ENCODE results near the gene PSENEN.

PSENEN gene

DNA sequence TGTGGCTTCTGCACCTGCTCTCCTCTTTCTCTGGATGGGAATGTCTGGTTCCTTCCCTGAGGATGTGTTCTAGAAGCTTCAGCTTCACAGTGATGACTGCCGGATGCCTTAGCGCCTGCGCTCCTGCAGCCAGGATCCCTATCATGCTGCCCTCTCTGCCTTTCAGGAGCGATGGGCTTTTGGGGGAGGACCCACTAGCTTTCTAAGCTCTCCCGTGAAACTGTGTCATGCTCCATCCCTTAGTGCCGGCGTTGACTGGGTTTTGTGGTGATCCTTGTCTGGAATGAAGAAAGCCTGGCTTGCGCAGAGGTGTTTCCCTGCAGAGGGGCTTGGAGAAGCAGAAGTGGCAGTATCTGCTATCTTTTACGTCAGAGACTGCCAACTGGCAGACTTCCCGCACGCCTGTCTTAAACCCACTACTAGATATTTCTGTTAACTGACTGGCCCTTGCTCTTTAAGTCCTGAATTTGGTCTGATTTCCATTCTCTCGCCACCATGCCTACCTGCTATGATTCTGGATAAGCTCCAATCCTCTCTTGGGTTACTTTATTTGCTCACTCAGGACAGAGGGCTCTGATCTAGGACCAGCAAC lies 31.5 kb upstream of the PSENEN start:
- TF ChIP-seq, protein P1, sequence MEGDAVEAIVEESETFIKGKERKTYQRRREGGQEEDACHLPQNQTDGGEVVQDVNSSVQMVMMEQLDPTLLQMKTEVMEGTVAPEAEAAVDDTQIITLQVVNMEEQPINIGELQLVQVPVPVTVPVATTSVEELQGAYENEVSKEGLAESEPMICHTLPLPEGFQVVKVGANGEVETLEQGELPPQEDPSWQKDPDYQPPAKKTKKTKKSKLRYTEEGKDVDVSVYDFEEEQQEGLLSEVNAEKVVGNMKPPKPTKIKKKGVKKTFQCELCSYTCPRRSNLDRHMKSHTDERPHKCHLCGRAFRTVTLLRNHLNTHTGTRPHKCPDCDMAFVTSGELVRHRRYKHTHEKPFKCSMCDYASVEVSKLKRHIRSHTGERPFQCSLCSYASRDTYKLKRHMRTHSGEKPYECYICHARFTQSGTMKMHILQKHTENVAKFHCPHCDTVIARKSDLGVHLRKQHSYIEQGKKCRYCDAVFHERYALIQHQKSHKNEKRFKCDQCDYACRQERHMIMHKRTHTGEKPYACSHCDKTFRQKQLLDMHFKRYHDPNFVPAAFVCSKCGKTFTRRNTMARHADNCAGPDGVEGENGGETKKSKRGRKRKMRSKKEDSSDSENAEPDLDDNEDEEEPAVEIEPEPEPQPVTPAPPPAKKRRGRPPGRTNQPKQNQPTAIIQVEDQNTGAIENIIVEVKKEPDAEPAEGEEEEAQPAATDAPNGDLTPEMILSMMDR (IDR thresholded peaks at IDR 0.05; ENCODE audit: control extremely low read depth, extremely low read depth, low read depth, missing control alignments), result no peak
- no peak for DNase-seq (ENCODE audit: extremely low spot score)
- ChIA-PET CTCF (interaction anchor here (0.7 to 6.0 kb wide), 6 partner anchors 14 to 217 kb away, joined by 3 to 184 read pairs (median 4); partner anchors contain the start of gene ZBTB32), POLR2A (interaction anchor here (1.1 to 5.0 kb wide), 2 partner anchors 12 to 19 kb away, joined by 3 to 42 read pairs; no protein-coding TSS in a partner anchor)

DNA sequence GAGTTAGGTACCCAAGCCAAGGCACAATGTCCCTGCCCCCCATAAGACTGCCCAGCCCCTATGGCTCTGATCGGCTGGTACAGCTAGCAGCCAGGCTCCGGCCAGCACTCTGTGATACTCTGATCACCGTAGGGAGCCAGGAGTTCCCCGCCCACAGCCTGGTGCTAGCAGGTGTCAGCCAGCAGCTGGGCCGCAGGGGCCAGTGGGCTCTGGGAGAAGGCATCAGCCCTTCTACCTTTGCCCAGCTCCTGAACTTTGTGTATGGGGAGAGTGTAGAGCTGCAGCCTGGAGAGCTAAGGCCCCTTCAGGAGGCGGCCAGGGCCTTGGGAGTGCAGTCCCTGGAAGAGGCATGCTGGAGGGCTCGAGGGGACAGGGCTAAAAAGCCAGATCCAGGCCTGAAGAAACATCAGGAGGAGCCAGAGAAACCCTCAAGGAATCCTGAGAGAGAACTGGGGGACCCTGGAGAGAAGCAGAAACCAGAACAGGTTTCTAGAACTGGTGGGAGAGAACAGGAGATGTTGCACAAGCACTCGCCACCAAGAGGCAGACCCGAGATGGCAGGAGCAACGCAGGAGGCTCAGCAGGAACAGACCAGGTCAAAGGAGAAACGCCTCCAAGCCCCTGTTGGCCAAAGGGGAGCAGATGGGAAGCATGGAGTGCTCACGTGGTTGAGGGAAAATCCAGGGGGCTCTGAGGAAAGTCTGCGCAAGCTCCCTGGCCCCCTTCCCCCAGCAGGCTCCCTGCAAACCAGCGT lies 30.7 kb upstream of the PSENEN start:
- CTCF ChIA-PET, result interaction anchor here (0.7 to 6.0 kb wide), 8 partner anchors 15 to 216 kb away, joined by 3 to 184 read pairs (median 4); partner anchors contain the start of genes PSENEN, U2AF1L4 and ZBTB32

DNA sequence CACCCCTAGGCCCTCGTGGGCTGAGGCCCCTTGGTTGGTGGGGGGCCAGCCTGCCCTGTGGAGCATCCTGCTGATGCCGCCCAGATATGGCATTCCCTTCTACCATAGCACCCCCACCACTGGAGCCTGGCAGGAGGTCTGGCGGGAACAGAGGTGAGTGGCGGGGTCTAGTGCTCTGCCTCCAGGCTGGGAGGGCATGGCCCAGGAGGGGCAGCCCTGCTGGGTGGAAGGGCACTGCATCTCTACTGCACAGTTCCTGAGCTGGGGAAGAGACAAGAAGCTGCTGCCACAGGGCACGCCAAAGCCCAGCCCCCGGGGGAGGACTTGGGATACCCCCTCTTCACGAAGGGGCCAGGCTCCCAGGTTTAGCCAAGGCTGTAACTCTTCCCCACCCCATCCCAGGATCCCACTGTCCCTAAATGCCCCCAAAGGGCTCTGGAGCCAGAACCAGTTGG lies 30.1 kb upstream of the PSENEN start:
- DNase-seq (ENCODE audit: extremely low spot score), result no peak
- TF ChIP-seq, protein P1 (IDR thresholded peaks at IDR 0.05; ENCODE audit: control extremely low read depth, extremely low read depth, low read depth, missing control alignments), result no peak
- ChIA-PET CTCF (interaction anchor here (1.0 to 6.0 kb wide), 7 partner anchors 16 to 167 kb away, joined by 3 to 184 read pairs (median 4); partner anchors contain the start of genes LIN37, PSENEN, U2AF1L4 and ZBTB32), POLR2A (interaction anchor here (0.7 kb wide), 1 partner anchor 19 kb away, joined by 4 read pairs; no protein-coding TSS in a partner anchor)

More for the DNA sequence above, 30.7 kb upstream of the PSENEN start:
- peak; percentile 57 for DNase-seq (ENCODE audit: extremely low spot score)
- TF ChIP-seq, protein P1 (IDR thresholded peaks at IDR 0.05; ENCODE audit: control extremely low read depth, extremely low read depth, low read depth, missing control alignments), result peak; percentile 45
- POLR2A ChIA-PET, result interaction anchor here (5.0 kb wide), 1 partner anchor 12 kb away, joined by 42 read pairs; no protein-coding TSS in a partner anchor

DNA sequence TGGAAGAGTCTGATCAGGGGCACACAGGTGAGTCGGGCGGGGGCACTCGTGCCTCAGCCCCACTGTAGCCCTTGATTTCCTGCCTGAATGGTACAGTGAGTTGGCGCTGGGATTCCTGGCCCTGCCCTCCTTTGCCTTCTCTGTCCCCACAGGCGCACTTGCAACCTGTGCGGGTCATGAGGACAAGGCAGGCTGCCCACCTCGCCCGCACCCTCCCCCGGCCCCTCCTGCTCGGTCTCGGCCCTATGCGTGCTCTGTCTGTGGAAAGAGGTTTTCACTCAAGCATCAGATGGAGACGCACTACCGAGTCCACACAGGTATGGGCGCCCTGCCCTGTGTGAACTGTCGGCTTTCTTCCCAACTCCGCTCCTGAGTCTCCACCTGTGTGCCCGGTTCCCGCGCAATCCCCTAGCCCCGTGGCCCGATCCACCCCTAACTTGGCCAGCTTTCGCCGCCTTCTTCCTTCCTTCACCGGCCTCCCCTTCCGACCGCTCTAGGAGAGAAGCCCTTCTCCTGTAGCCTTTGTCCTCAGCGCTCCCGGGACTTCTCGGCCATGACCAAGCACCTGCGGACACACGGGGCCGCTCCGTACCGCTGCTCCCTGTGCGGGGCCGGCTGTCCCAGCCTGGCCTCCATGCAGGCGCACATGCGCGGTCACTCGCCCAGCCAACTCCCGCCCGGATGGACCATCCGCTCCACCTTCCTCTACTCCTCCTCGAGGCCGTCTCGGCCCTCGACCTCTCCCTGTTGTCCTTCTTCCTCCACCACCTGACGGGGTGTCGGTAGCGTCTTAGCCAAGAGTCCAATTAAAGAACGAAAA lies 29.3 kb upstream of the PSENEN start:
- TF ChIP-seq, protein P1 (IDR thresholded peaks at IDR 0.05; ENCODE audit: control extremely low read depth, extremely low read depth, low read depth, missing control alignments), result no peak
- ChIA-PET CTCF (interaction anchor here (1.1 to 6.0 kb wide), 3 partner anchors 17 to 32 kb away, joined by 3 to 184 read pairs (median 4); partner anchors contain the start of genes LIN37, PSENEN, U2AF1L4 and ZBTB32), POLR2A (interaction anchor here (0.7 kb wide), 1 partner anchor 20 kb away, joined by 4 read pairs; no protein-coding TSS in a partner anchor)
- no peak for DNase-seq (ENCODE audit: extremely low spot score)

DNA sequence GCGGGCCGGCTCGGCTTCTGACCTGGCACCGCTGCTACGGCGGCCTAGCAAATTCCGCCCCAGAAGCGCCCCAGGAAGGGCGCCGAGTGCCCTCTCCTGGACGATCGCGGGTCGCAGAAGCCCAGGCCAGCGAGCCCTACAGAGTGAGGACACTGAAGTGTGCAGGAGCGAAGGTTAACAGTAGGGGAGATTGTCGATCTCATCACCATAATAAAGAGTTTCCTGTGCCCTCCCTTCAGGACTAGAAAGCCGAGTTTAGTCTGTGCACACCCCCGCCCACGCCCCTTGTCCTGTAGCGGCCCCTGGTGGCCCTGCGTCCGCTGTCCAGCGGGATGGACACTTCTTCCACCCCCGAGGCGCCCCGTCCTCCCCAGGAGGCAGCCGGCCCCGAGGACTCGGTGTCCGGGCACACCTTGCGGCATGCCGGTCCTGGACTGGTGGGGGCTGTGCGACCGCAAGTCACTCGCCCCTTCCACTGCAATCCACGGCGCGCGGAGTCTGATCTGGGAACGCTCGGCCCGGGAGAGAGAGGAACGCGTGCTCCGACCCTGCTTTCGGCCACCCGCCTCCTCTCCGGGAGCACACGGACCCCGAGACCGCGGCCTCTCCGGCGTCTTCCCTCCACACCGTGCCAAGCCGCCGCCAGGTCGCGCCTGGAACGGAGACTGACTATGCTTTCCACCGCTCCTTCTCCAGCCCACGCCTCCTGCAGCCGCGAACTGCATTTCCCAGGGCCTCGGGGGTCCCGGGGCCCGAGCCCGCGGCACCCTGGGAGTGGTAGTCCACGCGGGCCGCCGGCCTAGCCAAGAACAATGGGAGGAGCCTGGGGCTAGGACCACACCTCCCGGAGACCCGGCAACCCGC lies 28.4 kb upstream of the PSENEN start:
- peak; percentile 78 for DNase-seq (ENCODE audit: extremely low spot score)
- ChIA-PET POLR2A (interaction anchor here (0.6 kb wide), 1 partner anchor 23 kb away, joined by 3 read pairs; no protein-coding TSS in a partner anchor), CTCF (interaction anchor here (1.0 to 6.0 kb wide), 2 partner anchors 17 to 24 kb away, joined by 3 to 184 read pairs; partner anchors contain the start of gene ZBTB32)
- TF ChIP-seq, protein P1 (IDR thresholded peaks at IDR 0.05; ENCODE audit: control extremely low read depth, extremely low read depth, low read depth, missing control alignments), result peak; percentile 78
